M059J (cell line): ENCODE measurements around the gene RPS14. TPM values are rescaled to one million over a fixed set of nuclear protein-coding genes. Genes with fewer than 3 reads are reported as not detected.

Source experiments
- DNase-seq: peaks from one replicate; pipeline ENCODE4 v3.0.0-alpha.2; 2012; ENCODE audit warnings: low read depth
- total RNA-seq: library from RNA; depleted of rRNA; stranded (reverse); fragments of >200 nt; shearing (Covaris generic); gene quantifications from 2 replicates; pipeline ENCODE4 v1.2.3, GENCODE V29; 2014

Gene RPS14
- total RNA-seq, 1 experiment from 2014 or later: 1,643 TPM

DNA sequence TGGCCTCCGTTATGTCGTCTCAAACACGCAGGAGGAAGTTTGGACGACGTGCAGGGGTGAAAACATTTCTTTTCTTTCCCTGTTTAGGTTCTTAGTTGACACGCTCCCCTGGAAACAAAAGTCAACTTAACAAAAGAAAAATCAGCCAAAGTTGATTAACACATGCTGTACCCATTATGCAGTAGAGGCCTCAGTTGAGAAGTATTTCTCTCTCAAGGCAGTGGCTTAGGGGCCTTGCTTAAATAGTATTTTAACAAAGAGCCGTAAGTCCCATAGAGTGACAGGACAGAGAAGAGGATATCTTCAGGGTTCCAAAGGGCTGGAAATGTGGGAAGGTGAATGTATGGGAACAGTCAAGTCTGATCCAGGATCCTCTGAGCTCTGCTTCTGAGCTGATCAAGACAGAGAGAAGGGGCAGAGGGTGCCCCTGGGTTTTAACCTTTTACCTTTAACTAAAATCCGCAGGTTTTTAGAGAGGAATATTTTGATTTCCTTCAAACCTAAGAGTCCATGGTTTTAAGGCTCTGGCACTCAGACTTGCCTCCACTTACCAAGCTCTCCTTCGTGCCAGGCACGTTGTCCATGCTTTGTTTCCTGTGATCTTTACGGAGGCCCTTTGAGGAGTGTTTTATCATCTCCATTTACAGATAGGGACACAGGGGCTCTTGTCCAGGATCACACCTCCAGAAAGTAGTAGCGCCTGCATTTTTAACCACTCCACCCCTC is 36.2 kb downstream of the RPS14 start:
- DNase-seq: no peak

DNA sequence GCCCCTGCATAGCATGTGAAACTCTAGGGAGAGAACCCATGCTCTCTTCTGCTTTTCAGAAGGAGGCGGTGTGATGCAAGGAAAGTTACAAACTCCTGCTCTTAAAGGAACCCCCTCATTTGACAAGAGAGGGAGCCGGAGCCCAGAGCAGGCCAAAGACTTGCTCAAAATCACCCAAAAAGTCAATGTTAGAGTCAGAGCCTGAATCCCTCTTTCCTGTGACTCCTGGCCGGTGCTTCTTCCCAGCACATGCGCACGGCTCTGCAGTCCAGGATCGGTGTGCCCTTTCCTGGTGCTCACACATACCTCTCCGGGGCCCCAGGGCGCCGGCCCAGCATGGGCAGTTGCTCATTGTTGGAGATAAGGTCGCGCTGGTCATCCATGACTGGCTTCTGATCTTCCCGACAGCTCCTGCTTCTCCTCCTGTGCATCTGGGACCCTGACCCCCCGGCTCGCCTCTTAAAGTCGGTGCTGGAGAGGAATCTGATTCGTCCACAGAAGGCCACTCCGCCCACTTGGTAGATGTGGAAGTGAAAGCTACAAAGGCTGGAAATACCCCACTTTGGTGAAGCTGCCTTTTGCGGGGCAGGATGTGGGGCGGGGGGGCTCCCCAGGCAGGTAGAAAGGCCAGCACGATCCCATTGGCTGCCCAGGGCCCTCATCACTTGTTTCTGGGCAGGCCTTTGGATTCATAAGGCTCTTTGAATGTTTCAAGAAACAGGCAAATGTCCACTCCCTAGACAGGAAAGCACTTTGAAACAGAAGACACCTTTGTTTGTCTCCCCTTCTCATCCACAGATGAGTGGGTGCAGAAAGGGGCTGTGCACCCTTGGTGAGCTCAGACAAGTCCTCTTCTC is 37.0 kb downstream of the RPS14 start, which contains the start of gene CD74:
CD74 (minus strand) TSS at position 592 of the 857 bp plus-strand sequence; CDS start at position 431, 161 bp downstream.
- peak; percentile 45 for DNase-seq

DNA sequence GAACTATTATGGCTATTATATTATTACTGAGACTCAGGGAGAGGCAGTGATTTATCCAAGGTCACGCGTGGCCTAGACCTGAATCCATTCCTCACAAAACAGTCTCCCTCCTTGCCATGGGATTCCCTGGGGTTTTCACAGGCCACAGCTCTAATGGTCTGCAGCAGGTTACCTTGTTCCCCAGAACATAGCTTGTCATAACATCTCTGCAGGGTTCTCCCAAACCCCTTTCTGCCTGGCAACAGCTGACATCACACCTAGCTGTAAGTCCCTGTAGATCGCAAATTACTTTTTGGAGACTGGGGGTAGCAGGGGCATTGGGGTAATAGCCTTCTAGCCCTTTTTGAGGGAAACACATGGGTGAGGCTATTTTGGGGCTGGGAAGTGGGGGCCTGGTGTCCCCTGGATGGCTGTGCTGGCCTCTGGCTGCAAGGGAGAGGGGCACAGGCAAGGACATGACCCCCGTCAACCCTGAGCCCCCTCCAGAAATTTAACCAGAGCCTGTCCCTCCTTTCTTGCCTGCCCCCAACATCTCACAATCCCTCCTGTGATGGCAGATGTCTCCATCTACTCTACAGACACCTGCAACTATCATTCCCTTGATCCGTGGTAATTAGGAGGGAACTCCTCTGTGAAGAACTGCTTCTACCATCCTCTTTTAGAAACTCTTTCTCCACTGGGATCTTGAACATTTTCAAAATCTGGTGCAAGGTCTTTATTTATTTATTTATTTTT is 38.1 kb downstream of the RPS14 start:
- peak; percentile 15 for DNase-seq

DNA sequence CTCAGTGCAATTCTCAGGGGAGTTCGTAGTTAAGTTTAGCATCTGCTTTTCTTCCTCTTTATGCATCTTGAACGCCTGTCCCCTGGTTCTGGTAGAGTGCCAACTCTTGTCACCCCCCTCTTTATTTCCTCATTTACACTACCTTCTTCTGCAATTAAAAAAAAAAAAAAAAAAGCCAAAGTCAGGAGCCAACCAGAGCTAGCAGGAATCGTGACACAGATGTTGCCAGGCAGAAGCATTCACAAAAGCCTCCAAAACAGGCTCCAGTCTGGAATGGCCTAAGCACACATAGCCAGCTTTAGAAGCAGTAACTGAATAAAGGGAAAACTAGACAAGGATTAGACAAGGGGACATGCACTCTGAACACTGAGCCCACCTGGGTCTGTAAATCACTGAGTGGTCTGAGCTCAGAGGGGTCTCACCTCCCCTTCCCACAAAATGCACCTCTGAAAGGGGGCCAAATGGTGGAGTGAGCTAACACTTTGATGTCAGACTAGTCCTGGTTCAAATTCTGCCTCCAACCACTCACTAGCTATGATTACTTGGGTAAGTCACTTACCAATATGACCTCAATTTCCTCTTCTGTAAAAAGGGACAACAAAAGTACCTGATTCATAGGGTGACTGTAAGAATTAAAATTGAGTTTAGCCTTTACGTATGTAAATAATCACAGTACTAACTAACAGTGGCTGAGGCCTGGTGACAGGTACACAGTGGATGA is 38.9 kb downstream of the RPS14 start:
- peak; percentile 77 for DNase-seq

GRCh38 chr5:150409638-150410523 is 39.7 kb downstream of the RPS14 start:
- peak; percentile 90 for DNase-seq

DNA sequence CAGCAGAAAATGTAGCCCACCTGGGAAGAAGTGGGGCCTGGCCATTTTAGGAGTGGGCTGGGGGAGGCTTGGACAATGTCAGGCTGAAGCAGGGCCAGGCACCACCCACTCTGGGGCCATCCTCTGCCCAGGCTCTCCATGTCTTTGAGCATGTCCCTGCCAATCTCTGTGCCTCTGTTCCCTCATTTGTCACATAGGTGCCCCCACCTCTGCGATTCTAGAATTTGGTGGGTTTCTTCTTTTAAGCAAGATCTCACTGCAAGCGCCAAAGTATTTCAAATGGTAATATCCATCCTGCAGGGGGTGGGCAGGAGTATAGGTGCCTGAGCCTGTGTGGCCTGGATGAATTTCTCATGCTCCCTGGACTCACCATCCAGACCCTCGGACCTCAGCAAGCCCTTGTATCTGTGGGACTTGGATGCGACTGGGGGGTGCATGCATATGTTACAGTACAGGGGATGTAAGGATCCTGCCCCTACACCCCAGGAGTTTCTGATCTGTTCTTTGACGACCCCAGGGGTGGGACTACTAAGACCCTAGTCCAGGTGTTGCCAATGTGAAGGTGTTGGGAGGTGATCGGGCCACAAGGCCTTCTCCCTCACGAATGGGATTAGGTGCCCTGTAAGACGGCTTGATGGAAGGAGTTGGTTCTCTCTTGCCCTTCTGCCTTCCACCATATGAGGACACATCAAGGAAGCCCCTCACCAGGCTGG is 41.2 kb downstream of the RPS14 start:
- DNase-seq: no peak

- peak; percentile 12 for DNase-seq
These were observed 42.3 kb downstream of the RPS14 start for GRCh38 chr5:150407096-150407720.

DNA sequence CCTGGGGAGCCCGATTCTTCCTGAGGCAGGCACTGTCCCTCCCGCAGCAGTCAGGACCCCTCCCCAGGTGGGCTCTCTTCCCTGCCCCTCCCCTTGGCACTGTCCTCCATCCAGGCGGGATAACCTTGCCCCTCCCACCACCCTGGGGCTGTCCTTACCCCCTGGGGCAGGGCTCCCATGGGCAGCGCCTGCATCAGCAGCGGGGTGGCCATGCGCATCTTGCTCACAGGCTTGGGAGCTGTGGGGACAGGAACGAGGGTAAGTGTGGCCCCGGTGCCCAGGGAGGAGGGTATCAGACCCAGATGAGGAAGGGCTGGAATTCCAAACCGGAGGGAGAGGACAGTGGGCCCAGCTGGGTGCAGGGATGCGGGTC is 42.8 kb downstream of the RPS14 start:
- no peak for DNase-seq

DNA sequence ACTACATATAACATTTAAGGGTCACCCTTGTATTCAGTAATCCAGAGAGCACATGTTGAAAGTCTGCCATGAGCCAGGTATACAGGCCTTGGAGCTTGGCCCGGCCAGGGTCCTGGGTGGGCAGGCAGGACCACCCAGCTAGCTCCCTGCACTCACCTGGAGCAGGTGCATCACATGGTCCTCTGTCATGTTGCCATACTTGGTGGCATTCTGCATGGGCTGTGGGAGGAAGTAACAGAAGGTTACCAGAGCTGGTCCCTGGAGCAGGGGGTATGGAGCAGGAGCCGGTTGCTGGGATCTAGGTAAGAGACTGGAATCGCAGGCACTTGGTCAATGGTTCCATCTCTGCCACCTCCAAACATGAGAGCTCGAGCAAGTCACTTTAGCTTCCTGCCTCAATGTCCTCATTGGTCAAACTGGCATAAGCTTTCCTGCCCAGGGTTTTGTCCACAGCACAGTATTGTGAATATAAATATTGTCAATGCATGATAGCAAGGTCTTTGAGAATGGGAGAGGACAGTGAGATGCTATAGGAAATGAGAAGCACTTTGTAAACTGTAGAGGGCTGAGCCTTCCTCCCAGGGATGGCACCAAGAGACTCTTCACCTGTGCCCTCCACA is 43.3 kb downstream of the RPS14 start:
- DNase-seq: no peak

GRCh38 chr5:150404941-150405816 is 44.4 kb downstream of the RPS14 start:
- DNase-seq: no peak

GRCh38 chr5:150404535-150404934 is 45.0 kb downstream of the RPS14 start:
- no peak for DNase-seq

- no peak for DNase-seq
These were observed 45.4 kb downstream of the RPS14 start for GRCh38 chr5:150404121-150404520.

DNA sequence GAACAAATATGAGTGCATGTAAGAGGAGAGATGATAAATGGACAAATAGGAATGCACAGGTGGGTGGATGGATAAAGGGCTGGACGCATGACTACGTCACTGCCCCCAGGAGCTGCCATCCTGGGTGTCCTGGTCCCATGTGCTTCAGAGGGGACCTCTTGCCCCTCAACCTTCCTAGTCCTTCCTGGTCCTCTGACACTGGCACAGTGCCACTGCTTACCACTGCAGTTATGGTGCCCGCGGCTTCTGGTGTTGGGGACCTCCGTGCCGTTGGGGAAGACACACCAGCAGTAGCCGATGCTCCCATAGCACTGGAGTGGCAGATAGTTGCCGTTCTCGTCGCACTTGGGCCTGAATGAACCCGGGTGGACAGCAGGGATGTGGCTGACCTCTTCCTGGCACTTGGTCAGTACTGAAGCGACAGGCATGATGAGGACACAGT is 46.6 kb downstream of the RPS14 start:
- no peak for DNase-seq

GRCh38 chr5:150402229-150402773 is 47.2 kb downstream of the RPS14 start:
- no peak for DNase-seq

GRCh38 chr5:150401376-150402228 is 47.9 kb downstream of the RPS14 start:
- no peak for DNase-seq

GRCh38 chr5:150401076-150401375 is 48.5 kb downstream of the RPS14 start:
- no peak for DNase-seq
